Stromal cell of bone marrow (primary cell): ENCODE results near the gene SLAMF7.
"Not testable (repeated sequence)": the region's sequence is repeated elsewhere in the genome, so short reads cannot be mapped to it uniquely, and the experiment has no call there.

Experiments
- DNase-seq: peaks from one replicate; pipeline ENCODE4 v3.0.0-alpha.2; 2012; ENCODE audit warnings: low read depth

The SLAMF7 gene

GRCh38 chr1:160774886-160775719 lies 36.1 kb downstream of the SLAMF7 start:
- DNase-seq = no peak

GRCh38 chr1:160776178-160776577 lies 37.1 kb downstream of the SLAMF7 start:
- no peak for DNase-seq

GRCh38 chr1:160777486-160778089 lies 38.5 kb downstream of the SLAMF7 start:
- DNase-seq = no peak

GRCh38 chr1:160778976-160779375 lies 39.9 kb downstream of the SLAMF7 start:
- no peak for DNase-seq

- DNase-seq = no peak
Observed at GRCh38 chr1:160779626-160780397, 40.8 kb downstream of the SLAMF7 start.

- no peak for DNase-seq
Observed at GRCh38 chr1:160780398-160780755, 41.3 kb downstream of the SLAMF7 start.

GRCh38 chr1:160781186-160781766 lies 42.2 kb downstream of the SLAMF7 start:
- no peak for DNase-seq

GRCh38 chr1:160781914-160782689 lies 43.1 kb downstream of the SLAMF7 start:
- DNase-seq = no peak

- DNase-seq = not testable (repeated sequence)
Observed at GRCh38 chr1:160782988-160783765, 44.1 kb downstream of the SLAMF7 start.

- no peak for DNase-seq
Observed at GRCh38 chr1:160789051-160789701, 50.1 kb downstream of the SLAMF7 start.

GRCh38 chr1:160789702-160790611 lies 50.9 kb downstream of the SLAMF7 start:
- DNase-seq = no peak

- no peak for DNase-seq
Observed at GRCh38 chr1:160794376-160794775, 55.3 kb downstream of the SLAMF7 start.

- DNase-seq = no peak
Observed at GRCh38 chr1:160795951-160796383, 56.9 kb downstream of the SLAMF7 start, which contains the start of gene LY9. Gene LY9 (plus strand): TSS chr1:160796174. CDS start chr1:160796188, 14 bp downstream.

- DNase-seq = no peak
Observed at GRCh38 chr1:160797271-160797709, 58.2 kb downstream of the SLAMF7 start.

GRCh38 chr1:160797861-160798273 lies 58.8 kb downstream of the SLAMF7 start:
- no peak for DNase-seq

GRCh38 chr1:160798439-160798838 lies 59.4 kb downstream of the SLAMF7 start:
- DNase-seq = no peak

- no peak for DNase-seq
Observed at GRCh38 chr1:160799641-160800040, 60.6 kb downstream of the SLAMF7 start.

- DNase-seq = no peak
Observed at GRCh38 chr1:160800142-160800541, 61.1 kb downstream of the SLAMF7 start.
